PC-3 (cell line): ENCODE measurements around the gene KCNJ11. TPM values are rescaled to one million over a fixed set of nuclear protein-coding genes. Genes with fewer than 3 reads are reported as not detected.

Experiments used
- ATAC-seq: fragments of 200-7000 bp; cut with Tn5 transposase; 2 replicates; pipeline ENCODE4 v1.9.1; 2020; ENCODE audit warnings: mild to moderate bottlenecking, moderate library complexity
- BruUV-seq: library from RNA; stranded (reverse); fragments of 400-500 nt; replicated peaks from 2 replicates; lab custom pipeline; 2021; lab: Mats Ljungman, UMichigan
- CTCF ChIA-PET: fragments of 300-600 bp; sonication (Branson Sonifier 250); formaldehyde crosslinking; loops from one replicate; lab custom pipeline; 2022; ENCODE audit warnings: antibody characterized with exemption; lab: Charles Lee
- POLR2A ChIA-PET: fragments of 300-600 bp; sonication (Branson Sonifier 250); formaldehyde crosslinking; loops from one replicate; lab custom pipeline; 2022; ENCODE audit warnings: antibody characterized with exemption; ENCODE audit not compliant: unreplicated experiment; lab: Charles Lee
- DNase-seq: peaks from one replicate; pipeline ENCODE4 v3.0.0-alpha.2; 2015
- H2AFZ ChIP-seq: fragments of 300-600 bp; sonication (generic); 2 replicates; pipeline ENCODE4 v1.6.0; 2016; ENCODE audit warnings: antibody characterized with exemption, low read length
- H3F3A ChIP-seq: fragments of 300-600 bp; sonication (generic); one replicate; pipeline ENCODE4 v1.6.0; 2017; ENCODE audit warnings: antibody characterized with exemption, low read length, control low read depth, mild to moderate bottlenecking; ENCODE audit not compliant: unreplicated experiment
- H3K27ac ChIP-seq: fragments of 300-600 bp; sonication (generic); 2 replicates; pipeline ENCODE4 v1.5.1; 2016; ENCODE audit warnings: mild to moderate bottlenecking, low read length
- H3K27me3 ChIP-seq: fragments of 300-600 bp; sonication (generic); 2 replicates; pipeline ENCODE4 v1.6.1; 2016; ENCODE audit warnings: low read length, mixed read lengths
- H3K36me3 ChIP-seq: fragments of 300-600 bp; sonication (generic); 2 replicates; pipeline ENCODE4 v1.6.1; 2016; ENCODE audit warnings: low read depth, mixed run types, low read length, mixed read lengths
- H3K4me1 ChIP-seq: fragments of 300-600 bp; sonication (generic); 2 replicates; pipeline ENCODE4 v1.5.1; 2016; ENCODE audit warnings: low read length; ENCODE audit not compliant: insufficient read depth
- H3K4me2 ChIP-seq: fragments of 300-600 bp; sonication (generic); 2 replicates; pipeline ENCODE4 v1.6.0; 2016; ENCODE audit warnings: low read length
- H3K4me3 ChIP-seq: fragments of 300-600 bp; sonication (generic); 2 replicates; pipeline ENCODE4 v1.5.1; 2016; ENCODE audit warnings: mild to moderate bottlenecking, low read length, mixed read lengths
- H3K79me2 ChIP-seq: fragments of 300-600 bp; sonication (generic); 2 replicates; pipeline ENCODE4 v1.6.1; 2017; ENCODE audit warnings: low read length, mixed read lengths
- H3K9ac ChIP-seq: fragments of 300-600 bp; sonication (generic); 2 replicates; pipeline ENCODE4 v1.6.0; 2016; ENCODE audit warnings: mild to moderate bottlenecking, low read length
- H3K9me2 ChIP-seq: fragments of 300-600 bp; sonication (generic); replicated peaks from 2 replicates; pipeline ENCODE4 v1.6.1; 2016; ENCODE audit warnings: mixed run types, low read length, mixed read lengths
- H3K9me3 ChIP-seq: fragments of 300-600 bp; sonication (generic); 2 replicates; pipeline ENCODE4 v1.6.1; 2016; ENCODE audit warnings: low read length, mixed read lengths
- H4K20me1 ChIP-seq: fragments of 300-600 bp; sonication (generic); 2 replicates; pipeline ENCODE4 v1.6.1; 2016; ENCODE audit warnings: low read length, mixed read lengths
- CTCF ChIP-seq: fragments of 300-600 bp; sonication (generic); conservative IDR thresholded peaks from 2 replicates; pipeline ENCODE4 v1.5.1; 2017; ENCODE audit warnings: antibody characterized with exemption, low read depth, mild to moderate bottlenecking, low read length
- EZH2 ChIP-seq: fragments of 300-600 bp; sonication (generic); IDR thresholded peaks from one replicate; pipeline ENCODE4 v1.6.1; 2017; ENCODE audit warnings: antibody characterized with exemption, mild to moderate bottlenecking, low read length; ENCODE audit not compliant: unreplicated experiment
- EZH2phosphoT487 ChIP-seq: fragments of 300-600 bp; sonication (generic); IDR thresholded peaks from 2 replicates; pipeline ENCODE4 v1.6.1; 2018; ENCODE audit warnings: mild to moderate bottlenecking, antibody characterized with exemption, low read length, borderline replicate concordance
- intact Hi-C: fragments of 100-400 bp; cut with micrococcal nuclease; formaldehyde crosslinking; loops from 2 replicates; pipeline ENCODE4 v1.9.0; 2023
- total RNA-seq: library from RNA; depleted of rRNA; stranded (reverse); fragments of >200 nt; gene quantifications from 2 replicates; pipeline ENCODE4 v1.2.3, GENCODE V29; 2014

The KCNJ11 gene
- total RNA-seq, 1 experiment from 2014 or later = 0.98 TPM

- peak; percentile 14; the same call in 1 of the 2 replicates for ATAC-seq
- peak; percentile 73 for DNase-seq
- H3K9me3 ChIP-seq = no peaks in the 10 kb centered on the region
- BruUV-seq = no TSS peak
- TF ChIP-seq CTCF = peak; percentile 75
- no peak for TF ChIP-seq EZH2phosphoT487
- no peaks in the 10 kb centered on the region for H3K36me3 ChIP-seq
- H3K9ac ChIP-seq = peak overlapping the region; percentile 68; the same call in 1 of the 2 replicates
- H3K79me2 ChIP-seq = no peaks in the 10 kb centered on the region
- H3K4me3 ChIP-seq = peak overlapping the region; percentile 69
- intact Hi-C loops = loop anchor here (5.0 kb wide), 1 partner anchor 277 kb away; the partner anchor contains the start of gene RPS13
- POLR2A ChIA-PET = interaction anchor here (0.7 kb wide), 1 partner anchor 192 kb away, joined by 16 read pairs; the partner anchor contains the start of gene OTOG
- H2AFZ ChIP-seq = peak overlapping the region; percentile 82
- H3K4me1 ChIP-seq = peaks cover 5% of the 10 kb centered on the region; the same call in 1 of the 2 replicates
- no peaks in the 10 kb centered on the region for H3F3A ChIP-seq
- no peaks in the 10 kb centered on the region for H3K27me3 ChIP-seq
- peak overlapping the region; percentile 99 for H3K4me2 ChIP-seq
- no peak overlapping the region for H3K27ac ChIP-seq
- no peaks in the 10 kb centered on the region for H4K20me1 ChIP-seq
- H3K9me2 ChIP-seq = no peaks in the 10 kb centered on the region
- CTCF ChIA-PET = interaction anchor here (0.6 to 1.1 kb wide), 4 partner anchors 87 to 173 kb away, joined by 3 to 8 read pairs (median 4); no protein-coding TSS in a partner anchor
Observed at GRCh38 chr11:17354601-17354991, 33.9 kb downstream of the KCNJ11 start.

DNA sequence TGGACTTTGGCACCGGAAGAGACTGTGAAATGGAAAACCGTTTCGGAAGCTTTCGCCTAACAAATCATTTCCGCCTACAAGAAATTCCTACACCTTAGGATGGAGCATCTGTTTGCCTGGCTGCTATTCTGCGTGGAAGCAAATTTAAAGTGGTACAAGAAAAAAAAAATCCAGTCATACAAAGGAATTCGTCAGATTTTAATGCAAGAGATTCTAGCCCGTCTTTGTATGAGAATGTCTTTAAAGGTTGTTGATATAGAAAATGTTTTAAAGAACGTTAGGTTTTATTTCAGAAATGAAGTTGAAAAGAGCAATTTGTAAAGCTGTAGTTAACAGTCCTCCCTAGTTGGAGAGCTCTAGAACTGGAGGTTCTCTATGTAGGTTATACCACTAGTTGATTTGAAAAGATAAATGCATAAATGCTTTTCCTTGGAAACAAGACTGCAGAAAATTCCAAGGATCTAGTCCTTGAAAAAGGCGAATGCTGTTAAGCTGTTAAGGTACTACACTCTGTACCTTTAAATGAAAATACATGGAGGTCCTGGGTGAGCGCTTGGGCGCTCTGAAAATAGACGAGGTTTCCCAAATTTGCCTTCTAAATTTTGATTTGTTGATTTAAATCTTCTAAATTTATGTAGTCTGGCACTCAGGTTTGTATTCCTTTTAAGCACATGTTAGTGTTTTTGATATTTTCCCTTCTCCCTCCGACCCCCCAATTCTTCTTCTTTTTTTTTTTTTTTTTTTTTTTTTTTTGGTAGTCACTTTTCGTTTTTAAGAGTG lies 34.4 kb downstream of the KCNJ11 start:
- Histone ChIP-seq H3K36me3 (no peaks in the 10 kb centered on the region), H3K4me1 (peaks cover 5% of the 10 kb centered on the region; the same call in 1 of the 2 replicates), H3K9ac (peak overlapping the region; percentile 68), H3K9me2 (no peaks in the 10 kb centered on the region), H3K9me3 (no peaks in the 10 kb centered on the region), H4K20me1 (no peaks in the 10 kb centered on the region), H3K4me2 (peak overlapping the region; percentile 99), H2AFZ (peak overlapping the region; percentile 82), H3F3A (no peaks in the 10 kb centered on the region), H3K79me2 (no peaks in the 10 kb centered on the region), H3K27ac (peak overlapping the region; percentile 5; the same call in 1 of the 2 replicates), H3K4me3 (peak overlapping the region; percentile 69), H3K27me3 (no peaks in the 10 kb centered on the region)
- TSS peak; percentile 27 for BruUV-seq
- DNase-seq = peak; percentile 27
- intact Hi-C loops = loop anchor here (2.0 to 5.0 kb wide), 2 partner anchors 123 to 277 kb away; partner anchors contain the start of gene RPS13
- CTCF ChIA-PET = interaction anchor here (0.6 to 1.1 kb wide), 4 partner anchors 86 to 174 kb away, joined by 3 to 8 read pairs (median 4); no protein-coding TSS in a partner anchor
- no peak for ATAC-seq
- POLR2A ChIA-PET = interaction anchor here (0.7 to 0.8 kb wide), 2 partner anchors 169 to 193 kb away, joined by 7 to 16 read pairs; partner anchors contain the start of gene OTOG
- TF ChIP-seq EZH2phosphoT487 (no peak), CTCF (no peak), EZH2 (no peak)
